Amygdala (tissue), 56 donors: ENCODE data around the gene TMCO6.
"Not testable (repeated sequence)": the region's sequence is repeated elsewhere in the genome, so short reads cannot be mapped to it uniquely, and the experiment has no call there.

Experiments
- DNase-seq, 56 donors: peaks; one replicate each; lab custom pipeline; 2025; lab: John Stamatoyannopoulos, UW

Gene TMCO6

GRCh38 chr5:140639148-140639981 is at the start of gene TMCO6:
Gene TMCO6 (plus strand): TSS chr5:140639451. CDS start chr5:140639528, 77 bp downstream.
- peak; percentile 48 to 98 (median 93) for DNase-seq

- no peak for DNase-seq
These were observed 48.4 kb upstream of the TMCO6 start for GRCh38 chr5:140590861-140591260.

- DNase-seq = no peak
These were observed 47.4 kb upstream of the TMCO6 start for GRCh38 chr5:140591747-140592372.

GRCh38 chr5:140593070-140593469 is 46.2 kb upstream of the TMCO6 start:
- DNase-seq = not testable (repeated sequence)

GRCh38 chr5:140594169-140594568 is 45.1 kb upstream of the TMCO6 start:
- no peak for DNase-seq

- DNase-seq = peak in 5 of 56 donors; percentile 12 to 59 (median 22)
These were observed 43.5 kb upstream of the TMCO6 start for GRCh38 chr5:140595538-140596300.

- DNase-seq = peak in 2 of 56 donors; percentile 8 to 30
These were observed 42.9 kb upstream of the TMCO6 start for GRCh38 chr5:140596321-140596741.

GRCh38 chr5:140598836-140599235 is 40.4 kb upstream of the TMCO6 start:
- DNase-seq = no peak

- no peak for DNase-seq
These were observed 39.2 kb upstream of the TMCO6 start for GRCh38 chr5:140600096-140600495.

GRCh38 chr5:140602147-140602546 is 37.1 kb upstream of the TMCO6 start:
- DNase-seq = no peak

GRCh38 chr5:140603446-140603698 is 35.9 kb upstream of the TMCO6 start:
- DNase-seq = not testable (repeated sequence)

- DNase-seq = no peak
These were observed 35.5 kb upstream of the TMCO6 start for GRCh38 chr5:140603734-140604133.

- no peak for DNase-seq
These were observed 33.4 kb upstream of the TMCO6 start for GRCh38 chr5:140605879-140606278.

GRCh38 chr5:140607031-140607430 is 32.2 kb upstream of the TMCO6 start:
- no peak for DNase-seq

GRCh38 chr5:140608722-140609121 is 30.5 kb upstream of the TMCO6 start:
- no peak for DNase-seq

GRCh38 chr5:140609126-140609525 is 30.1 kb upstream of the TMCO6 start:
- DNase-seq = peak in 2 of 56 donors; percentile 5 to 17

- DNase-seq = peak in 1 of 56 donors; percentile 35
These were observed 28.2 kb upstream of the TMCO6 start for GRCh38 chr5:140611020-140611521.

GRCh38 chr5:140622301-140622700 is 16.9 kb upstream of the TMCO6 start:
- DNase-seq = no peak

- not testable (repeated sequence) for DNase-seq
These were observed 16.2 kb upstream of the TMCO6 start for GRCh38 chr5:140623061-140623460.

- not testable (repeated sequence) for DNase-seq
These were observed 14.4 kb upstream of the TMCO6 start for GRCh38 chr5:140624886-140625285.

- no peak for DNase-seq
These were observed 11.3 kb upstream of the TMCO6 start for GRCh38 chr5:140627972-140628371.
